ENCODE data around the gene ECHS1.

The ECHS1 gene

GRCh38 chr10:133336118-133336576, 37.0 kb downstream of the ECHS1 start:
- TF ChIP-seq CTCF (IDR thresholded peaks at IDR 0.05; ENCODE audit: low read depth, low read length) = no peak
- no peak overlapping the region for H3K4me3 ChIP-seq (ENCODE audit: low read depth, low read length)

GRCh38 chr10:133335246-133336117, 37.7 kb downstream of the ECHS1 start:
- peak overlapping the region; percentile 43 for H3K4me3 ChIP-seq (ENCODE audit: low read depth, low read length)
- TF ChIP-seq CTCF (IDR thresholded peaks at IDR 0.05; ENCODE audit: low read depth, low read length) = no peak

- peak overlapping the region; percentile 43 for H3K4me3 ChIP-seq (ENCODE audit: low read depth, low read length)
- no peak for TF ChIP-seq CTCF (IDR thresholded peaks at IDR 0.05; ENCODE audit: low read depth, low read length)
Measured at GRCh38 chr10:133334503-133335245, 38.5 kb downstream of the ECHS1 start.

- TF ChIP-seq CTCF (IDR thresholded peaks at IDR 0.05; ENCODE audit: low read depth, low read length) = no peak
- no peak overlapping the region for H3K4me3 ChIP-seq (ENCODE audit: low read depth, low read length)
Measured at GRCh38 chr10:133332936-133333699, 40.0 kb downstream of the ECHS1 start.

- peak overlapping the region; percentile 27; the same call in 1 of the 2 replicates for H3K4me3 ChIP-seq (ENCODE audit: low read depth, low read length)
Measured at GRCh38 chr10:133329491-133330202, 43.5 kb downstream of the ECHS1 start.

More at GRCh38 chr10:133329491-133330202, 43.5 kb downstream of the ECHS1 start:
- peak; percentile 92 for TF ChIP-seq CTCF (IDR thresholded peaks at IDR 0.05; ENCODE audit: low read depth, low read length)
